Omental fat pad (tissue), 4 donors: Measurements from ENCODE around the gene BOD1L1. TPM values are rescaled to one million over a fixed set of nuclear protein-coding genes. Genes with fewer than 3 reads are reported as not detected.

Experiments
- ATAC-seq: fragments of 150-250 bp; one replicate; pipeline ENCODE4 v1.9.1; 2016; ENCODE audit warnings: mild to moderate bottlenecking, moderate library complexity; ENCODE audit not compliant: low FRiP score
- DNase-seq: peaks from one replicate; pipeline ENCODE4 v3.0.0-alpha.2; 2019; ENCODE audit warnings: low spot score
- CTCF ChIP-seq, 3 donors: fragments of 450-650 bp; IDR thresholded peaks; one replicate each; pipeline ENCODE4 v1.5.1; 2016 to 2017; ENCODE audit warnings: antibody characterized with exemption in 3 of 3, mild to moderate bottlenecking in 3 of 3, moderate library complexity in 2 of 3
- total RNA-seq, 4 donors: library from RNA; depleted of rRNA; stranded (reverse); fragments of >200 nt; gene quantifications; one replicate each; pipeline ENCODE4 v1.1.0, GENCODE V29; 2016

The BOD1L1 gene
- total RNA-seq: 10 to 100 TPM; 34.2 to 65.9 (median 36.7) TPM

GRCh38 chr4:13627606-13628311, at the start of gene BOD1L1:
BOD1L1 (minus strand) TSS chr4:13627725; CDS start chr4:13627587, 138 bp downstream.
- peak; percentile 90 for ATAC-seq

GRCh38 chr4:13674971-13675370, 47.4 kb upstream of the BOD1L1 start:
- no peak for TF ChIP-seq CTCF (IDR thresholded peaks at IDR 0.05)
- ATAC-seq: no peak
- no peak for DNase-seq

More at GRCh38 chr4:13627606-13628311, at the start of gene BOD1L1:
- TF ChIP-seq CTCF (IDR thresholded peaks at IDR 0.05): no peak
- DNase-seq: peak; percentile 50

- ATAC-seq (no peak), DNase-seq (no peak)
- no peak for TF ChIP-seq CTCF (IDR thresholded peaks at IDR 0.05)
Observed at GRCh38 chr4:13673167-13673566, 45.6 kb upstream of the BOD1L1 start.

GRCh38 chr4:13670456-13671160, 43.1 kb upstream of the BOD1L1 start:
- no peak for ATAC-seq
- no peak for DNase-seq
- TF ChIP-seq CTCF (IDR thresholded peaks at IDR 0.05): no peak

GRCh38 chr4:13665701-13666660, 38.5 kb upstream of the BOD1L1 start:
- no peak for ATAC-seq
- no peak for TF ChIP-seq CTCF (IDR thresholded peaks at IDR 0.05)
- DNase-seq: no peak

- no peak for TF ChIP-seq CTCF (IDR thresholded peaks at IDR 0.05)
- ATAC-seq (no peak), DNase-seq (no peak)
Observed at GRCh38 chr4:13659341-13660070, 32.0 kb upstream of the BOD1L1 start.
